NK-92 (cell line): ENCODE results near the gene SMIM27.
"Not testable (repeated sequence)": the region's sequence is repeated elsewhere in the genome, so short reads cannot be mapped to it uniquely, and the experiment has no call there.

Experiments
- DNase-seq: peaks from one replicate; lab custom pipeline; 2025; ENCODE audit not compliant: unreplicated experiment; lab: John Stamatoyannopoulos, UW

Gene SMIM27

DNA sequence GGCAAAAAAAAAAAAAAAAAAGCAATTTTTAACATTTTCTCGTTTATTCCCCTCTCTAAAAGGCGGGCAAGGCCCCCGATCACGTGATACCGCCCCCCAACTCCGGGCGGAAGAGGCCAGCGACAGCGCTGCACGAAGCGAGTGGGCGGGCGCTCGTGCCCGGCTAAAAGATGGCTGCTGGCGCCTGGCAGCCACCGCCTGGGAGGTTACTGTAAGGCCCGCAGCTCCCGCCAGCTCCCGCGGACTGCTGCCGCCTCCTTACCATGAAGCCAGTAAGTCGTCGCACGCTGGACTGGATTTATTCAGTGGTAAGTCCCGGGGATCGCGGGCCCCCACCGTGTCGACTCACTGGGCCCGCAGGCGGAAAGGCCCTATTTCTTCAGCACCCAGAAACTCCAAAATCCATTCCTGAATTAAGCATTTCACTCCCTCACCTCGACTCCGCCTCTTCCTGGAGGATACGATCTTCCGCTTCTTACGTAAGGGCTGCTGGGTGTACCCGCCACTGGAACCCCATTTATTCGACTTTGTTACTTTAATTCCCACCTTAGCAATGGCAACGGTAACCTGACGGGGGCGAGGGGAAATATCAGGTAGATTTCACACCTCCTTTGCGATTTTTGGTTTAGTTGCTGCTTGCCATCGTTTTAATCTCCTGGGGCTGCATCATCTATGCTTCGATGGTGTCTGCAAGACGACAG is at the start of gene SMIM27, which contains the start of gene TOPORS:
TSS of gene SMIM27 (plus strand) at position 156 of the 701 bp plus-strand sequence. CDS start at position 264, 108 bp downstream.
TSS of gene TOPORS (minus strand) at position 415 of the 701 bp plus-strand sequence. CDS start at position 265, 150 bp downstream.
- peak; percentile 17 for DNase-seq

GRCh38 chr9:32502464-32502863 is 49.7 kb upstream of the SMIM27 start:
- no peak for DNase-seq

DNA sequence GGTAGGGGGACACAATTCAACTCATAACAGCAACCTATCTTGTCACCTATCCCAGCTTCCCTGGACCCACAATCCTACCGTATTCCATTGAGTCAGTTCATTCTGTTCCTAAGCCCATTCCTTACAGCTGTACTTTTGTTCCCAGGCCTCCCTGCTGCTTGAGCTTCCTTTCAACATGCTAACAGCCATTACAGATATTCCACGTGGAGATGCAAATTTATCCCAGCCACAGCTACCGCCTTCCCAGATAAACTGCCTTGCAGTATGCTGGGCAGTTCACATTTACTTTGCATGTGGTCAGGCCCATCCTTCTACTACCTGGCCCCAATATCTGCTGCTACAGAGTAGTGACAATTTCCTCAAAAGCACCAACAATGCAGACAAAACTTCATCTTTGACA is 49.1 kb upstream of the SMIM27 start:
- DNase-seq, result no peak

DNA sequence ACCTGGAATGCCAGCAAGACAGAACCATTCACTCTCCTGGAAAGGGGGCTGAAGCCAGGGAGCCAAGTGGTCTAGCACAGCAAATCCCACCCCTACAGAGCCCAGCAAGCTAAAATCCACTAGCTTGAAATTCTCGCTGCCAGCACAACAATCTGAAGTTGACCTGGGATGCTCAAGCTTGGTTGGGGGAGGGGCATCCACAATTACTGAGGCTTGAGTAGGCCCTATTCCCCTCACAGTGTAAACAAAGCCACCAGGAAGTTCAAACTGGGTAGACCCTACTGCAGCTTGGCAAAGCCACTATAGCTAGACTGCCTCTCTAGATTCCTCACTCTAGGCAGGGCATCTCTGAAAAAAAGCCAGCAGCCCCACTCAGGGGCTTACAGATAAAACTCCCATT is 43.4 kb upstream of the SMIM27 start:
- no peak for DNase-seq

- no peak for DNase-seq
Measured at GRCh38 chr9:32516241-32516640, 35.9 kb upstream of the SMIM27 start.

GRCh38 chr9:32518276-32518675 is 33.9 kb upstream of the SMIM27 start:
- no peak for DNase-seq

DNA sequence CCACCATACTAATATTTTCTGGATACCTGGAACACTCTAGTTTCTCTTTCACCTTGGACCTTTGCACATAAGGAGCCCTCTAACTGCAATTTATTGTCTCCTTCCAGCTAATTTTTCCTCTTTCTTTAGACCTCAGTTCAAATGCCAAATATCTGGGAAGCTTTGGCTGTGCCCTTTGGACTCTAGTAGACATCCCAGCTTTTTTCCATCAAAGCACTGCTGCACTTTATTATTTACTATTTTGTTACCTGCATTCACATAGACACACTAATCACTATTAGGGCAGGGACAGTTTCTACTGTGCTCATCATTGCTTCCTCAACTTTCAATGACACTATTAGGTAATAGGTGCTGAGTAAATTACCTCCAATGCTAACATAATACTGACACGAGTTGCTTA is 28.2 kb upstream of the SMIM27 start:
- no peak for DNase-seq

- DNase-seq, result not testable (repeated sequence)
Measured at GRCh38 chr9:32524558-32524891, 27.6 kb upstream of the SMIM27 start.

DNA sequence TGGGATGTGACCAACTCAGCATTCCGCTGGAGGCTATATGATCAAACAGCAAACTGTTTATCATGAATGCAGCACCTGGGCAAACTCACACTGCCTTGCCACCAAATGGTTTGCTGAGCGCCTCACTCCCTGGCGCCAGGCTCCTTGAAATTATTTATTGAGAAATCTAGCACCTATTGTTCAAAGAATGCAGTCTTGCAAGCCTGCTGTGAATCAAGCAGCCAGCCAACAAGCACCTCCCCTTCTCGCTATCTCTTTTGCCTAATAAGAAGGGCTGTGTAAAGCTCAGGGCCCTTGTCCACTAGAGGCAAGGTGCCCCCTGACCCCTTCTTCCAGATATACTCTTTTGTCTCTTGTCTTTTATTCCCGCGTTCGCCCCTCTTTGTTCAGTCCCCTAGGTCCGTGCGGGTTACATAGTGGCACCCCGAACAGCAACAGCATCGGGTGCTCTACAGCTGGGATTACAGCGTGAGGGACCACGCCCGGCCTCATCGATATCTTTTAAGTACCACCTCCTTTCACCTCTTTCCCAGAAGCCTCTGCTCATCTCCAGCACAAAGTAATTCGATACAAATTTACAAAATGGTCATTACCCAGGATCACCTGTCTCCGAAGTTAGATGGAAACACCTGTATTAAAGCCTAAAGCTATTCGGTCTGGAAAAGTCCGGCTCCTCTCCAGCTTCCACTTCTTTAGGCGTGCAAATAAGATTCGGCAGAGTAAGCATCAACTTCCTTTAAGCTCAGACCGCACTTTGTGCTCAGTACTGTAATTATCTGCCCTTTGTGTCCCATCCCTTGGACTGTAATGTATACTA is 27.0 kb upstream of the SMIM27 start:
- DNase-seq, result no peak

DNA sequence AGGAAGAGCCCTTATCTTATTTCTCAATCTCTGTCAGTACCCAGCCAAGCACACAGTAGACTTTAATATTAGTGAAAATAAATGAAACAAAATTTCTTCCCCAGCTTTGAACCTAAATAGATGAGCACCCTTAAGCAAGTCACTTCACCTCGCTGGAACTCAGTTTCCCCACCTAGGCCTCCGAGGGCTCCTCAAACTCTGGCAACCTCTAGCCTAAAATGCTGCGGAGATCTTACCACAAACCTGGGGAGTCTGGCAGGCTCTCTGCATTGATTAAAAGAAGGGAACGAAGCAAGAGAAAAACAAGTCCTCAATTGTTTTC is 26.5 kb upstream of the SMIM27 start:
- DNase-seq, result no peak

GRCh38 chr9:32526041-32526706 is 26.0 kb upstream of the SMIM27 start, which contains the start of gene RIGI:
TSS of gene RIGI (minus strand) at chr9:32526196. CDS start at chr9:32526166, 30 bp downstream.
- DNase-seq, result peak; percentile 37

DNA sequence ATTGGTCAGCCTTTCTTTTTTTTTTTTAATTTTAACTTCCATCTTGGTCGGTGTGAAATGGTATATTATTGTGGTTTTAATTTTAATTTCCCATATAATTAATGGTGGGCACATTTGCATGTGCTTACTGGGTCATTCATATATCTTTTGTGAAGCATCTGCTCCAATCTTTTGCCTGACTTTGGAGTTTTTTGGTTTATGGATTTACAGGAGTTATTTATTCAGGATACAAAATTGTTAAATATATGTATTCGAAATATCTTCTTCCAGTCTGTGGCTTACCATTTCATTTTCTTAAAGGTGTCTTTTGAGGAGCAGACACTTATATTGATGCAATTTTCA is 25.4 kb upstream of the SMIM27 start:
- DNase-seq, result no peak

DNA sequence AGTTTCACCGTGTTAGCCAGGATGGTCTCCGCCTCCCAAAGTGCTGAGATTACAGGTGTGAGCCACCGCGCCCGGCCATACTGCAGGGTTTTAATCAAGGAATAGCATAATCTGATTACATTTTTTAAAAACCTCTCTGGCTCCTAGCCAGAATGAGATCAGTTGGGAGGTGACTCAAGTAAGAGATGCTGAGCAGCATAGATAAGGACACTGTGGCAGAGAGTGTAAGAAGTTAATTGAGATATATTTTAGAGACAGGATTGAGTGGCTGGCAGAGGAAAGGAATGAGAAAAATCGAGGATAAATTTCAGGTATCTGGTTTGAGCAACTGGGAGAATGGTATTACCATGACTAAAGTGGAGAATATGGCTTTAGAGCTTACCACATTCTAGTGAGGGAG is 18.8 kb upstream of the SMIM27 start:
- no peak for DNase-seq

DNA sequence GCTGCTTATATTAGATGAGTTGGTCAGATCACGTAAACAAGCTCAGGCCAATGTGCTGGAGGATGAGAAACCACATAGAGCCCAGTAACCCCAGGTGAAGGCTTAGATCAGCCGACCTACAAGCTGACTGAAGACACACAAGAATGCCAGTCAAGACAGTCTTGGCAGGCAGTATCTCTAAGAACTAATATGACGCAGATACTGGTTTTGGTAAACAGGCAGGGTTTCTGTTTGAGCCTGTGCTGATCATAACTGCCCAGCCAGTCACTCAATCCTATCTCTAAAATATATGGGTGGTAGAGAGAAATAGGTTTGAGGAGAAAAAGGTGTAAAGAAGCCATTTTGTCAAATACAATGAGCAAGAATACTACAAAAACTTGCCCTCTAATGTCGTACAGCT is 18.3 kb upstream of the SMIM27 start:
- no peak for DNase-seq

- no peak for DNase-seq
Measured at GRCh38 chr9:32543047-32543446, 9.1 kb upstream of the SMIM27 start.

DNA sequence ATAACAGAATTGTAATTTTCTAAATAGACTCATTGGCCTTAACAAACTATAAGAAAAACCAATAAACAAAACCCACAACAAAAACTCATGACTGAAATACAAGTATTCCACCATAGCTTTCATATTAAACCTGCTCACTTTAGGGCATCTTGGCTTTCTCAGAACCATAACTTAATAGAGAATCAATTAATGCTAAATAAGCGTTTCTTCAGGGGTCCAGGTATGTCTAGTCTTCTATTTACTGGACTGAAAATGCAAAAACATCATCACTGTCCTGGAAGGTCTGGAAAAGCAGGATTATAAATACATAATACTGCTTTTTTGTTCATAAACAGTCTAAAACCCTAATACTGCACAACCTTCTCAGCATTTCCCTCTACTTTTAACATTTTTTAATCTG is 6.2 kb upstream of the SMIM27 start:
- no peak for DNase-seq

DNA sequence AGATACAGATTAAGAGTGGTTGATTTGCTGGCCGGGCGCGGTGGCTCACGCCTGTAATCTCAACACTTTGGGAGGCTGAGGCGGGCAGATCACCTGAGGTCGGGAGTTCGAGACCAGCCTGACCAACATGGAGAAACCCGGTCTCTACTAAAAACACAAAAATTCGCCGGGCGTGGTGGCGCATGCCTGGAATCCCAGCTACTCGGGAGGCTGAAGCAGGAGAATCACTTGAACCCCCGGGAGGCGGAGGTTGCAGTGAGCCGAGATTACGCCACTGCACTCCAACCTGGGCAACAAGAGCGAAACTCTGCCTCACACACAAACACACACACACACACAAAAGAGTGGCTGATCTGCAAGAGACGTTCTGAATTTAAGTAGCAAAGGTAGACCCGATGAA is 3.9 kb upstream of the SMIM27 start:
- DNase-seq, result not testable (repeated sequence)

DNA sequence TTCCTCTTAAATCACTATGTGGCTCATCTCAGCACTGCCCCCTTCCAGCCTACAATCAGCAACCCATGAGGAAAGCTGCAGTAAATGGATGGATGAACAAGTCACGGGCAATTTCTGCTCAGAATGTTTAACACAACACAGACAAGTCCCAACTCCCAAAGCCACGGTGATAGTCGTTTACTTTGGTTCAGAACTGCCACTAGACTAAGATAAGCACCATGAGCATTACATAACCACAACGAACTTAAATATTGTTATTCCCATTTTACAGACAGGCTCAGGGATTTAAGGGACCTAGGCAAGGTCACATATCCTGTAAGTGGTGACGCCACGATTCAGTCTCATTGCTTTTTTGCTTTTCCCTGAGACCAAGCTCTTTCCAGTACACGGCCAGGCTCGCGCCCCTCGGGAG is 2.0 kb upstream of the SMIM27 start:
- no peak for DNase-seq

DNA sequence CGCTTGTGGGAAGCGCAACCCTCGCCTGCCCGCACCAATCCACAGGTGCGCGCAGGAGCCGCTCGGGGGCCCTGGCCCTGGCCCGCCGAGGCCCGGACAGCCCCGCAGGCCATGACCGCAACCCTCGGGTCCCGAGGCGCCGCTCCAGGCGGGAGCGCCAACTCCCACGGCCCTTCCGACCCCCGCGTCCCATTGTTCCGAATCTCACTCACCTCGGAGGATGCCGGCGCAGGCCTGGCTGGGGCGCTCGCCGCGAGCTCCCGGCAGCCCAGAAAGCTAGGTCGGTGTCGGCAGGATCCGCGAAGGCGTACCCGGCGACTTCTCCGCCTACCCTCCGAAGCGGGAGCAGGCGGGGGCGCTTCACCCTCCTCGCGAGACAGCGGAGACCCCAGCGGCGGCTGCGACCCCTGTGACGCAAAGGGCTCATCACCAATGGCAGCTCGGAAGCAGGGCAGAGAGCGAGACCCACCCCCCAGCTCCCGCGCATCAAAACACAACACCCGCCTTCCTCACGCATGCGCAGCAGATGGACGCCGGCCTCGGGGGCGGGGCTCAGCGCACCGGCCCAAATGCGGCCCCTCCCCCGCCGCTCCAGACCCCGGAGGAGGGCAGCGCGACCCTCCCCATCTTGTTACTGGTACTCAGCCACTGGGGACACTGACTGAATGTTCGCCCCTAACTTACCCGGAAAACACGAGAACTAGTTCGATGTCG is 1.4 kb upstream of the SMIM27 start:
- DNase-seq, result peak; percentile 90

GRCh38 chr9:32551276-32552051 is 663 bp upstream of the SMIM27 start:
- no peak for DNase-seq

DNA sequence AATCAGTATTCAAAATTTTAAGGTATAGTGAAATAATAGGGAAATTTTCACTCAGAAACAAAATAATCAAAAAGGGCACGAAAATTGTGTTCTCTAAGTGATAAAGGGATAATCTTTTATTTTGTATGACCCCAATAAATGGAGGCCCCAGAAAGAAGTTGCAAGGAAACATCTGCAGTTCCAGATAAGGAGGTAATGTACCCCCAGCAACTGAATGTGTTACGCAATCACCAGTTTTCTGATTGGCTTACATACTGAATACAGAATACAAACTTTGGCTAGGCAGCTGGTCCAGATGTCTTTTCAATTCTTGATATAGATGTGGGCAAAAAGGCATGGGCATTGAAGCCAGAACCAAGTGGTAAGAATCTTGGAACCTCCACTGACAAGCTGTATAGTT is 2.0 kb downstream of the SMIM27 start:
- DNase-seq, result no peak
